GM12878 (cell line): ENCODE results near the gene ADAM15. TPM values are rescaled to one million over a fixed set of nuclear protein-coding genes. Genes with fewer than 3 reads are reported as not detected.

Source experiments
- ATAC-seq: fragments of 200-7000 bp; cut with Tn5 transposase; 3 replicates; pipeline ENCODE4 v1.9.1; 2020; ENCODE audit warnings: mild to moderate bottlenecking, moderate library complexity
- BruUV-seq: library from RNA; stranded (reverse); fragments of 400-500 nt; replicated peaks from 2 replicates; lab custom pipeline; 2021; lab: Mats Ljungman, UMichigan
- CTCF ChIA-PET: fragments of 300-600 bp; sonication (Branson Sonifier 250); formaldehyde crosslinking; extraction: SDS; loops from one replicate; lab custom pipeline; 2021; ENCODE audit warnings: inconsistent platforms; lab: Yijun Ruan, JAX
- POLR2A ChIA-PET: fragments of 350-600 bp; formaldehyde crosslinking; extraction: SDS; loops from one replicate; lab custom pipeline; 2021; ENCODE audit warnings: inconsistent platforms; lab: Charles Lee
- RAD21 ChIA-PET: fragments of 300-600 bp; sonication (Branson Sonifier 250); formaldehyde crosslinking; loops from one replicate; lab custom pipeline; 2023; ENCODE audit warnings: antibody characterized with exemption; ENCODE audit not compliant: unreplicated experiment; lab: Charles Lee
- SMC1A ChIA-PET: fragments of 300-600 bp; sonication (Branson Sonifier 250); formaldehyde crosslinking; loops from one replicate; lab custom pipeline; 2023; ENCODE audit not compliant: unreplicated experiment, uncharacterized antibody; lab: Charles Lee
- DNase-seq: peaks from one replicate; pipeline ENCODE4 v3.0.0-alpha.2; 2011; ENCODE audit warnings: low read depth, low spot score
- FAIRE-seq: peaks from 3 replicates; lab custom pipeline; 2011; peaks lifted over from hg19 to GRCh38; lab: Jason Lieb, UNC
- H2AFZ ChIP-seq: 2 replicates; pipeline ENCODE4 v1.6.0; 2011; ENCODE audit warnings: low read depth, low read length, control low read depth; ENCODE audit not compliant: control insufficient read depth
- H3K27ac ChIP-seq: 2 replicates; pipeline ENCODE4 v1.5.1; 2011; ENCODE audit warnings: control low read depth; ENCODE audit not compliant: control insufficient read depth, insufficient read depth
- H3K27me3 ChIP-seq, 2 experiments: replicated peaks in 1 of 2; 2 replicates each; pipeline versions ENCODE4 v1.6.0 to v1.6.1; 2011; ENCODE audit warnings: low read length in 1 of 2; ENCODE audit not compliant: control insufficient read depth in 2 of 2, insufficient read depth in 2 of 2
- H3K36me3 ChIP-seq, 2 experiments: 2 replicates each; pipeline ENCODE4 v1.5.1; 2011; ENCODE audit warnings: low read length in 1 of 2; ENCODE audit not compliant: control insufficient read depth in 2 of 2, insufficient read depth in 2 of 2
- H3K4me1 ChIP-seq: 2 replicates; pipeline ENCODE4 v1.6.1; 2011; ENCODE audit warnings: mild to moderate bottlenecking, low read length, moderate library complexity, mixed read lengths; ENCODE audit not compliant: control insufficient read depth, insufficient read depth
- H3K4me2 ChIP-seq: 2 replicates; pipeline ENCODE4 v1.6.0; 2011; ENCODE audit warnings: control low read depth; ENCODE audit not compliant: control insufficient read depth, insufficient read depth
- H3K4me3 ChIP-seq: fragments of 200-600 bp; sonication (generic); 2 replicates; pipeline ENCODE4 v1.5.1; 2016
- H3K79me2 ChIP-seq: 2 replicates; pipeline ENCODE4 v1.6.0; 2011; ENCODE audit warnings: low read length; ENCODE audit not compliant: control insufficient read depth, insufficient read depth
- H3K9ac ChIP-seq: 2 replicates; pipeline ENCODE4 v1.8.0; 2011; ENCODE audit warnings: low read length, control low read depth, mixed read lengths; ENCODE audit not compliant: control insufficient read depth, insufficient read depth
- H3K9me3 ChIP-seq: replicated peaks from 3 replicates; pipeline ENCODE4 v1.5.1; 2011; ENCODE audit warnings: mild to moderate bottlenecking, low read length; ENCODE audit not compliant: control insufficient read depth, insufficient read depth
- H4K20me1 ChIP-seq: 2 replicates; pipeline ENCODE4 v1.6.0; 2011; ENCODE audit not compliant: control insufficient read depth, insufficient read depth
- BACH1 ChIP-seq: fragments of 450-650 bp; IDR thresholded peaks from 2 replicates; pipeline ENCODE4 v1.6.1; 2017; ENCODE audit warnings: mild to moderate bottlenecking, borderline replicate concordance
- CREM ChIP-seq: IDR thresholded peaks from 2 replicates; pipeline ENCODE4 v1.6.1; 2014; ENCODE audit warnings: antibody characterized with exemption, low read depth
- EED ChIP-seq: sonication (generic); IDR thresholded peaks from 2 replicates; pipeline ENCODE4 v1.6.1; 2016; ENCODE audit warnings: antibody characterized with exemption, low read depth
- FOXM1 ChIP-seq: IDR thresholded peaks from 2 replicates; pipeline ENCODE4 v1.6.1; 2012; ENCODE audit warnings: low read depth, mild to moderate bottlenecking, inconsistent platforms, low read length, moderate library complexity
- GABPA ChIP-seq: IDR thresholded peaks from 2 replicates; pipeline ENCODE4 v1.6.1; 2014; ENCODE audit warnings: antibody characterized with exemption, low read depth, mild to moderate bottlenecking, inconsistent platforms
- IKZF2 ChIP-seq, 2 experiments: fragments of 450-650 bp; IDR thresholded peaks; 2 replicates each; pipeline ENCODE4 v1.6.1; 2017; ENCODE audit warnings: mild to moderate bottlenecking in 2 of 2, moderate library complexity in 2 of 2
- NFXL1 ChIP-seq: fragments of 450-650 bp; IDR thresholded peaks from 2 replicates; pipeline ENCODE4 v1.6.1; 2017; ENCODE audit warnings: antibody characterized with exemption, mild to moderate bottlenecking, borderline replicate concordance
- POLR2A ChIP-seq: IDR thresholded peaks from 2 replicates; pipeline ENCODE4 v1.6.1; 2011; ENCODE audit warnings: low read depth, mild to moderate bottlenecking, low read length
- POLR2AphosphoS5 ChIP-seq: IDR thresholded peaks from 2 replicates; pipeline ENCODE4 v1.6.1; 2011; ENCODE audit warnings: mild to moderate bottlenecking, low read length, inconsistent platforms
- RUNX3 ChIP-seq: IDR thresholded peaks from 2 replicates; pipeline ENCODE4 v1.6.1; 2012; ENCODE audit warnings: low read length, inconsistent platforms
- TAF1 ChIP-seq: IDR thresholded peaks from 2 replicates; pipeline ENCODE4 v1.6.1; 2011; ENCODE audit warnings: mild to moderate bottlenecking, low read depth, low read length, borderline replicate concordance
- WGBS: methylation state at CpG from one replicate; pipeline ENCODE4 v1.1.6; 2016; ENCODE audit warnings: low lambda C conversion rate; ENCODE audit not compliant: insufficient replicate concordance, insufficient coverage; ENCODE audit errors: missing lambda C conversion rate; 5-methylcytosine and 5-hydroxymethylcytosine counted together
- in situ Hi-C: fragments of 300-500 bp; cut with MboI; formaldehyde crosslinking; loops from 9 replicates; pipeline ENCODE4 v1.14.3; 2018; ENCODE audit warnings: mixed read lengths
- intact Hi-C: fragments of 100-400 bp; cut with micrococcal nuclease; formaldehyde crosslinking; loops from one replicate; pipeline ENCODE4 v1.14.2; 2022; ENCODE audit not compliant: unreplicated experiment
- polyA plus RNA-seq, 11 experiments: library from polyadenylated mRNA; depleted of rRNA in 4 of 11; unstranded in 6 of 11; stranded (reverse) in 5 of 11; fragments of >200 nt; fragmentation: Nextera tagmentation in 4 of 11; fragmentation: Illumina TruSeq in 1 of 11; extraction: Ambion mirVana in 4 of 11; extraction: Trizol in 1 of 11; gene quantifications; 1 replicate in 1 of 11; 2 replicates in 10 of 11; pipeline versions ENCODE4 v1.2.1 to v1.2.3, GENCODE V29; 2011 to 2016; ENCODE audit warnings: inconsistent platforms in 2 of 11, missing spikeins in 2 of 11, low read depth in 1 of 11
- total RNA-seq, 4 experiments: library from RNA; depleted of rRNA in 3 of 4; stranded (reverse); fragments of >200 nt in 3 of 4; fragmentation: Illumina TruSeq in 1 of 4; extraction: Trizol in 1 of 4; gene quantifications; 2 replicates each; pipeline versions ENCODE4 v1.2.1 to v1.2.3, GENCODE V29; 2013 to 2021
- TF ChIP-seq, protein P1 (sequence below): fragments of 450-650 bp; IDR thresholded peaks from 2 replicates; pipeline ENCODE4 v1.6.1; 2017; ENCODE audit warnings: mild to moderate bottlenecking, moderate library complexity
- TF ChIP-seq, protein P2 (sequence below): fragments of 450-650 bp; IDR thresholded peaks from 2 replicates; pipeline ENCODE4 v1.6.1; 2017; ENCODE audit warnings: mild to moderate bottlenecking, low read depth, inconsistent platforms; ENCODE audit not compliant: poor library complexity, severe bottlenecking

Gene ADAM15
- total and polyA plus RNA-seq, 10 of the 15 experiments (the other 5 are each of a cell fraction or from before 2014, with no cell fraction given) = 0.29 to 38.8 (median 14.7) TPM

DNA sequence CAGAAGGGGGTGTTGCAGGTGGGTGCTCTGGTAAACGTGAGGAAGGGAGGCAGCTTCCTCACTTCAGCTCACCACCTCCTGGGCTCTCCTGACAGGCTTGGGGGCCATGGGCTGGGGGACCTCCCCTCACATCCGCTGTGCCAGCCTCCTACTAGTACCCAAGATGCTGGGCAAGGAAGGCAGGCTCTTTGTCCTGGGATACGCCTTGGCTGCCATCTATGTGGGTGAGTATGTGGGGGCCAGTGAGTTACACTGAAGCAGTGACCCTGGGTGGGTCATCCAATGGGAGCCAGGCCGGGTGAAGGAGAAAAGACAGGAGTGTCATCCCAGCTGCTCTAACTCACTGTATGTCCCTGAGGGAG, 11.8 kb upstream of the ADAM15 start:
- Histone ChIP-seq H3K27ac (no peak overlapping the region), H3K36me3 (no peaks in the 10 kb centered on the region)
- no TSS peak for BruUV-seq
- in situ Hi-C loops = no loop called here
- TF ChIP-seq IKZF2 (IDR thresholded peaks at IDR 0.05) (no peak), POLR2AphosphoS5 (no peak), GABPA (no peak), TAF1 (no peak), RUNX3 (no peak), BACH1 (no peak), NFXL1 (no peak), FOXM1 (no peak), CREM (no peak), EED (no peak), POLR2A (no peak)
- TF ChIP-seq, protein P1, sequence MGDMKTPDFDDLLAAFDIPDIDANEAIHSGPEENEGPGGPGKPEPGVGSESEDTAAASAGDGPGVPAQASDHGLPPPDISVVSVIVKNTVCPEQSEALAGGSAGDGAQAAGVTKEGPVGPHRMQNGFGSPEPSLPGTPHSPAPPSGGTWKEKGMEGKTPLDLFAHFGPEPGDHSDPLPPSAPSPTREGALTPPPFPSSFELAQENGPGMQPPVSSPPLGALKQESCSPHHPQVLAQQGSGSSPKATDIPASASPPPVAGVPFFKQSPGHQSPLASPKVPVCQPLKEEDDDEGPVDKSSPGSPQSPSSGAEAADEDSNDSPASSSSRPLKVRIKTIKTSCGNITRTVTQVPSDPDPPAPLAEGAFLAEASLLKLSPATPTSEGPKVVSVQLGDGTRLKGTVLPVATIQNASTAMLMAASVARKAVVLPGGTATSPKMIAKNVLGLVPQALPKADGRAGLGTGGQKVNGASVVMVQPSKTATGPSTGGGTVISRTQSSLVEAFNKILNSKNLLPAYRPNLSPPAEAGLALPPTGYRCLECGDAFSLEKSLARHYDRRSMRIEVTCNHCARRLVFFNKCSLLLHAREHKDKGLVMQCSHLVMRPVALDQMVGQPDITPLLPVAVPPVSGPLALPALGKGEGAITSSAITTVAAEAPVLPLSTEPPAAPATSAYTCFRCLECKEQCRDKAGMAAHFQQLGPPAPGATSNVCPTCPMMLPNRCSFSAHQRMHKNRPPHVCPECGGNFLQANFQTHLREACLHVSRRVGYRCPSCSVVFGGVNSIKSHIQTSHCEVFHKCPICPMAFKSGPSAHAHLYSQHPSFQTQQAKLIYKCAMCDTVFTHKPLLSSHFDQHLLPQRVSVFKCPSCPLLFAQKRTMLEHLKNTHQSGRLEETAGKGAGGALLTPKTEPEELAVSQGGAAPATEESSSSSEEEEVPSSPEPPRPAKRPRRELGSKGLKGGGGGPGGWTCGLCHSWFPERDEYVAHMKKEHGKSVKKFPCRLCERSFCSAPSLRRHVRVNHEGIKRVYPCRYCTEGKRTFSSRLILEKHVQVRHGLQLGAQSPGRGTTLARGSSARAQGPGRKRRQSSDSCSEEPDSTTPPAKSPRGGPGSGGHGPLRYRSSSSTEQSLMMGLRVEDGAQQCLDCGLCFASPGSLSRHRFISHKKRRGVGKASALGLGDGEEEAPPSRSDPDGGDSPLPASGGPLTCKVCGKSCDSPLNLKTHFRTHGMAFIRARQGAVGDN = no peak
- TF ChIP-seq, protein P2, sequence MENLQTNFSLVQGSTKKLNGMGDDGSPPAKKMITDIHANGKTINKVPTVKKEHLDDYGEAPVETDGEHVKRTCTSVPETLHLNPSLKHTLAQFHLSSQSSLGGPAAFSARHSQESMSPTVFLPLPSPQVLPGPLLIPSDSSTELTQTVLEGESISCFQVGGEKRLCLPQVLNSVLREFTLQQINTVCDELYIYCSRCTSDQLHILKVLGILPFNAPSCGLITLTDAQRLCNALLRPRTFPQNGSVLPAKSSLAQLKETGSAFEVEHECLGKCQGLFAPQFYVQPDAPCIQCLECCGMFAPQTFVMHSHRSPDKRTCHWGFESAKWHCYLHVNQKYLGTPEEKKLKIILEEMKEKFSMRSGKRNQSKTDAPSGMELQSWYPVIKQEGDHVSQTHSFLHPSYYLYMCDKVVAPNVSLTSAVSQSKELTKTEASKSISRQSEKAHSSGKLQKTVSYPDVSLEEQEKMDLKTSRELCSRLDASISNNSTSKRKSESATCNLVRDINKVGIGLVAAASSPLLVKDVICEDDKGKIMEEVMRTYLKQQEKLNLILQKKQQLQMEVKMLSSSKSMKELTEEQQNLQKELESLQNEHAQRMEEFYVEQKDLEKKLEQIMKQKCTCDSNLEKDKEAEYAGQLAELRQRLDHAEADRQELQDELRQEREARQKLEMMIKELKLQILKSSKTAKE = no peak
- TF ChIP-seq, all 136 proteins: peak for 0
- no peak for FAIRE-seq
- peaks cover 5 to 8% of the 10 kb centered on the region in 2 experiments; a peak in 3 of 4 replicates for H3K27me3 ChIP-seq
- no peaks in the 10 kb centered on the region for H3K4me1 ChIP-seq
- SMC1A ChIA-PET = interaction anchor here (0.9 kb wide), 1 partner anchor 22 kb away, joined by 3 read pairs; no protein-coding TSS in a partner anchor
- intact Hi-C loops = no loop called here
- H4K20me1 ChIP-seq = no peaks in the 10 kb centered on the region
- H3K9ac ChIP-seq = no peak overlapping the region
- RAD21 ChIA-PET = no interaction called here
- no peak for ATAC-seq
- CTCF ChIA-PET = interaction anchor here (1.2 to 1.5 kb wide), 2 partner anchors 22 to 493 kb away, joined by 3 to 4 read pairs; no protein-coding TSS in a partner anchor
- no peak overlapping the region for H3K4me3 ChIP-seq
- POLR2A ChIA-PET = interaction anchor here (1.4 kb wide), 1 partner anchor 17 kb away, joined by 5 read pairs; no protein-coding TSS in a partner anchor
- WGBS = 31% methylated on average over 4 of the region's 4 CpGs
- no peaks in the 10 kb centered on the region for H3K79me2 ChIP-seq
- H3K9me3 ChIP-seq = no peaks in the 10 kb centered on the region
- no peak overlapping the region for H3K4me2 ChIP-seq
- no peak for DNase-seq
- H2AFZ ChIP-seq = no peak overlapping the region
